GM12878 (cell line): Measurements from ENCODE around the gene CARD10. TPM values are rescaled to one million over a fixed set of nuclear protein-coding genes. Genes with fewer than 3 reads are reported as not detected.
A peak's percentile ranks its signal among the peaks of the same experiment; 100 is the strongest.

ENCODE experiments used
- ASH2L ChIP-seq: fragments of 300-600, 200-600 bp; sonication (generic); IDR thresholded peaks from 2 replicates; pipeline ENCODE4 v1.6.1; 2017; ENCODE audit warnings: low read depth, mild to moderate bottlenecking, borderline replicate concordance
- BACH1 ChIP-seq: fragments of 450-650 bp; IDR thresholded peaks from 2 replicates; pipeline ENCODE4 v1.6.1; 2017; ENCODE audit warnings: mild to moderate bottlenecking, borderline replicate concordance
- CBX3 ChIP-seq: fragments of 200-600 bp; sonication (generic); IDR thresholded peaks from 2 replicates; pipeline ENCODE4 v1.6.1; 2016; ENCODE audit warnings: low read depth, borderline replicate concordance
- IRF5 ChIP-seq: fragments of 450-650 bp; IDR thresholded peaks from 2 replicates; pipeline ENCODE4 v1.6.1; 2017; ENCODE audit warnings: borderline replicate concordance
- JUNB ChIP-seq: IDR thresholded peaks from 2 replicates; pipeline ENCODE4 v1.6.1; 2016; ENCODE audit warnings: antibody characterized with exemption, mild to moderate bottlenecking
- MTA3 ChIP-seq: IDR thresholded peaks from 2 replicates; pipeline ENCODE4 v1.6.1; 2012; ENCODE audit warnings: low read length, inconsistent platforms, borderline replicate concordance
- NR2C1 ChIP-seq: fragments of 450-650 bp; IDR thresholded peaks from 2 replicates; pipeline ENCODE4 v1.6.1; 2017; ENCODE audit warnings: antibody characterized with exemption, mild to moderate bottlenecking, moderate library complexity
- POLR2AphosphoS5 ChIP-seq: IDR thresholded peaks from 2 replicates; pipeline ENCODE4 v1.6.1; 2011; ENCODE audit warnings: mild to moderate bottlenecking, low read length, inconsistent platforms
- POU2F2 ChIP-seq: IDR thresholded peaks from 3 replicates; pipeline ENCODE4 v1.6.1; 2011; ENCODE audit warnings: low read depth, mild to moderate bottlenecking, low read length, borderline replicate concordance
- SP1 ChIP-seq: IDR thresholded peaks from one replicate; pipeline ENCODE4 v1.6.1; 2011; ENCODE audit warnings: low read depth, low read length
- ZBED1 ChIP-seq: IDR thresholded peaks from 2 replicates; pipeline ENCODE4 v1.6.1; 2016; ENCODE audit warnings: borderline replicate concordance
- ZSCAN29 ChIP-seq: fragments of 450-650 bp; IDR thresholded peaks from 2 replicates; pipeline ENCODE4 v1.6.1; 2017; ENCODE audit warnings: mild to moderate bottlenecking, moderate library complexity
- polyA plus RNA-seq, 11 experiments: library from polyadenylated mRNA; depleted of rRNA in 4 of 11; unstranded in 6 of 11; stranded (reverse) in 5 of 11; fragments of >200 nt; fragmentation: Nextera tagmentation in 4 of 11; fragmentation: Illumina TruSeq in 1 of 11; extraction: Ambion mirVana in 4 of 11; extraction: Trizol in 1 of 11; gene quantifications; 1 replicate in 1 of 11; 2 replicates in 10 of 11; pipeline versions ENCODE4 v1.2.1 to v1.2.3, GENCODE V29; 2011 to 2016; ENCODE audit warnings: inconsistent platforms in 2 of 11, missing spikeins in 2 of 11, low read depth in 1 of 11
- total RNA-seq, 4 experiments: library from RNA; depleted of rRNA in 3 of 4; stranded (reverse); fragments of >200 nt in 3 of 4; fragmentation: Illumina TruSeq in 1 of 4; extraction: Trizol in 1 of 4; gene quantifications; 2 replicates each; pipeline versions ENCODE4 v1.2.1 to v1.2.3, GENCODE V29; 2013 to 2021
- TF ChIP-seq, protein P1 (sequence below): fragments of 450-650 bp; IDR thresholded peaks from 2 replicates; pipeline ENCODE4 v1.6.1; 2017; ENCODE audit warnings: mild to moderate bottlenecking, moderate library complexity
- TF ChIP-seq, protein P2 (sequence below): fragments of 150-350 bp; IDR thresholded peaks from 2 replicates; pipeline ENCODE4 v1.6.1; 2014; ENCODE audit warnings: mild to moderate bottlenecking, low read depth, low read length

CARD10 gene
- total and polyA plus RNA-seq, 10 of the 15 experiments (the other 5 are each of a cell fraction or from before 2014, with no cell fraction given) = 0.08 to 0.10 (median 0.10) TPM; not detected in 7

- TF ChIP-seq, protein P1, sequence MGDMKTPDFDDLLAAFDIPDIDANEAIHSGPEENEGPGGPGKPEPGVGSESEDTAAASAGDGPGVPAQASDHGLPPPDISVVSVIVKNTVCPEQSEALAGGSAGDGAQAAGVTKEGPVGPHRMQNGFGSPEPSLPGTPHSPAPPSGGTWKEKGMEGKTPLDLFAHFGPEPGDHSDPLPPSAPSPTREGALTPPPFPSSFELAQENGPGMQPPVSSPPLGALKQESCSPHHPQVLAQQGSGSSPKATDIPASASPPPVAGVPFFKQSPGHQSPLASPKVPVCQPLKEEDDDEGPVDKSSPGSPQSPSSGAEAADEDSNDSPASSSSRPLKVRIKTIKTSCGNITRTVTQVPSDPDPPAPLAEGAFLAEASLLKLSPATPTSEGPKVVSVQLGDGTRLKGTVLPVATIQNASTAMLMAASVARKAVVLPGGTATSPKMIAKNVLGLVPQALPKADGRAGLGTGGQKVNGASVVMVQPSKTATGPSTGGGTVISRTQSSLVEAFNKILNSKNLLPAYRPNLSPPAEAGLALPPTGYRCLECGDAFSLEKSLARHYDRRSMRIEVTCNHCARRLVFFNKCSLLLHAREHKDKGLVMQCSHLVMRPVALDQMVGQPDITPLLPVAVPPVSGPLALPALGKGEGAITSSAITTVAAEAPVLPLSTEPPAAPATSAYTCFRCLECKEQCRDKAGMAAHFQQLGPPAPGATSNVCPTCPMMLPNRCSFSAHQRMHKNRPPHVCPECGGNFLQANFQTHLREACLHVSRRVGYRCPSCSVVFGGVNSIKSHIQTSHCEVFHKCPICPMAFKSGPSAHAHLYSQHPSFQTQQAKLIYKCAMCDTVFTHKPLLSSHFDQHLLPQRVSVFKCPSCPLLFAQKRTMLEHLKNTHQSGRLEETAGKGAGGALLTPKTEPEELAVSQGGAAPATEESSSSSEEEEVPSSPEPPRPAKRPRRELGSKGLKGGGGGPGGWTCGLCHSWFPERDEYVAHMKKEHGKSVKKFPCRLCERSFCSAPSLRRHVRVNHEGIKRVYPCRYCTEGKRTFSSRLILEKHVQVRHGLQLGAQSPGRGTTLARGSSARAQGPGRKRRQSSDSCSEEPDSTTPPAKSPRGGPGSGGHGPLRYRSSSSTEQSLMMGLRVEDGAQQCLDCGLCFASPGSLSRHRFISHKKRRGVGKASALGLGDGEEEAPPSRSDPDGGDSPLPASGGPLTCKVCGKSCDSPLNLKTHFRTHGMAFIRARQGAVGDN = no peak
- TF ChIP-seq MTA3 (no peak), BACH1 (no peak), IRF5 (no peak), JUNB (no peak), ASH2L (no peak), POU2F2 (peak; percentile 66; the same call in 1 of the 3 replicates), NR2C1 (no peak), POLR2AphosphoS5 (no peak), ZBED1 (no peak), ZSCAN29 (no peak), CBX3 (no peak), SP1 (peak; percentile 20)
- TF ChIP-seq, protein P2, sequence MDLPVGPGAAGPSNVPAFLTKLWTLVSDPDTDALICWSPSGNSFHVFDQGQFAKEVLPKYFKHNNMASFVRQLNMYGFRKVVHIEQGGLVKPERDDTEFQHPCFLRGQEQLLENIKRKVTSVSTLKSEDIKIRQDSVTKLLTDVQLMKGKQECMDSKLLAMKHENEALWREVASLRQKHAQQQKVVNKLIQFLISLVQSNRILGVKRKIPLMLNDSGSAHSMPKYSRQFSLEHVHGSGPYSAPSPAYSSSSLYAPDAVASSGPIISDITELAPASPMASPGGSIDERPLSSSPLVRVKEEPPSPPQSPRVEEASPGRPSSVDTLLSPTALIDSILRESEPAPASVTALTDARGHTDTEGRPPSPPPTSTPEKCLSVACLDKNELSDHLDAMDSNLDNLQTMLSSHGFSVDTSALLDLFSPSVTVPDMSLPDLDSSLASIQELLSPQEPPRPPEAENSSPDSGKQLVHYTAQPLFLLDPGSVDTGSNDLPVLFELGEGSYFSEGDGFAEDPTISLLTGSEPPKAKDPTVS = no peak
These were observed 55.0 kb downstream of the CARD10 start (continued) for GRCh38 chr22:37464181-37464580.
